RWPE2 (cell line): ENCODE results near the gene SLC9A9.

Experiments used
- ATAC-seq: fragments of 200-7000 bp; cut with Tn5 transposase; 3 replicates; pipeline ENCODE4 v1.9.1; 2021; ENCODE audit warnings: low read depth
- DNase-seq: peaks from one replicate; pipeline ENCODE4 v3.0.0-alpha.2; 2020; ENCODE audit warnings: low spot score
- H3K27ac ChIP-seq: fragments of 450-650 bp; 2 replicates; pipeline ENCODE4 v1.5.1; 2017; ENCODE audit warnings: mild to moderate bottlenecking; ENCODE audit not compliant: poor library complexity, severe bottlenecking
- H3K27me3 ChIP-seq: fragments of 250-450 bp; sonication (Bioruptor Pico); 2 replicates; pipeline ENCODE4 v1.5.1; 2021; ENCODE audit warnings: mild to moderate bottlenecking, moderate library complexity; ENCODE audit not compliant: insufficient read depth, poor library complexity, severe bottlenecking
- H3K36me3 ChIP-seq: fragments of 250-450 bp; sonication (Bioruptor Pico); 2 replicates; pipeline ENCODE4 v1.5.1; 2020; ENCODE audit warnings: low read depth, mild to moderate bottlenecking, moderate library complexity
- H3K4me1 ChIP-seq: fragments of 250-450 bp; sonication (Bioruptor Pico); 2 replicates; pipeline ENCODE4 v1.5.1; 2021; ENCODE audit warnings: mild to moderate bottlenecking, moderate library complexity; ENCODE audit not compliant: insufficient read depth, poor library complexity, severe bottlenecking
- H3K4me3 ChIP-seq: fragments of 250-450 bp; sonication (Bioruptor Pico); 2 replicates; pipeline ENCODE4 v1.5.1; 2021; ENCODE audit warnings: mild to moderate bottlenecking, moderate library complexity; ENCODE audit not compliant: severe bottlenecking
- H3K9me3 ChIP-seq: fragments of 250-450 bp; sonication (Bioruptor Pico); 2 replicates; pipeline ENCODE4 v1.5.1; 2021; ENCODE audit warnings: mild to moderate bottlenecking, moderate library complexity; ENCODE audit not compliant: severe bottlenecking
- CTCF ChIP-seq: fragments of 450-650 bp; IDR thresholded peaks from one replicate; pipeline ENCODE4 v1.5.1; 2017; ENCODE audit warnings: mild to moderate bottlenecking, moderate library complexity; ENCODE audit not compliant: poor library complexity, severe bottlenecking

Gene SLC9A9

GRCh38 chr3:143859465-143860203 is 11.4 kb upstream of the SLC9A9 start:
- no peaks in the 10 kb centered on the region for H3K36me3 ChIP-seq
- H3K9me3 ChIP-seq = no peaks in the 10 kb centered on the region
- H3K4me1 ChIP-seq = no peaks in the 10 kb centered on the region
- no peak overlapping the region for H3K27ac ChIP-seq
- no peaks in the 10 kb centered on the region for H3K27me3 ChIP-seq
- no peak overlapping the region for H3K4me3 ChIP-seq
- no peak for ATAC-seq
- no peak for TF ChIP-seq CTCF
- DNase-seq = no peak

GRCh38 chr3:143856252-143856970 is 8.1 kb upstream of the SLC9A9 start:
- Histone ChIP-seq H3K4me3 (no peak overlapping the region), H3K36me3 (no peaks in the 10 kb centered on the region), H3K9me3 (no peaks in the 10 kb centered on the region), H3K4me1 (peaks cover 3% of the 10 kb centered on the region), H3K27me3 (no peaks in the 10 kb centered on the region), H3K27ac (no peak overlapping the region)
- no peak for TF ChIP-seq CTCF
- ATAC-seq (no peak), DNase-seq (no peak)

GRCh38 chr3:143855183-143855582 is 6.9 kb upstream of the SLC9A9 start:
- TF ChIP-seq CTCF = no peak
- Histone ChIP-seq H3K9me3 (no peaks in the 10 kb centered on the region), H3K4me1 (peaks cover 15% of the 10 kb centered on the region), H3K27me3 (no peaks in the 10 kb centered on the region), H3K4me3 (no peak overlapping the region), H3K27ac (no peak overlapping the region), H3K36me3 (no peaks in the 10 kb centered on the region)
- ATAC-seq (no peak), DNase-seq (no peak)

GRCh38 chr3:143851331-143852017 is 3.2 kb upstream of the SLC9A9 start:
- no peak for DNase-seq
- Histone ChIP-seq H3K27ac (peak overlapping the region; percentile 44), H3K27me3 (no peaks in the 10 kb centered on the region), H3K4me1 (peaks cover 29% of the 10 kb centered on the region), H3K4me3 (no peak overlapping the region), H3K36me3 (no peaks in the 10 kb centered on the region), H3K9me3 (no peaks in the 10 kb centered on the region)
- ATAC-seq = peak; percentile 36; the same call in 2 of the 3 replicates
- no peak for TF ChIP-seq CTCF
